Sigmoid colon (tissue), 7 donors: ENCODE measurements around the gene USP34. TPM values are rescaled to one million over a fixed set of nuclear protein-coding genes. Genes with fewer than 3 reads are reported as not detected.
"Not testable (repeated sequence)": the region's sequence is repeated elsewhere in the genome, so short reads cannot be mapped to it uniquely, and the experiment has no call there.

Source experiments
- DNase-seq: peaks from one replicate; pipeline ENCODE4 v3.0.0-alpha.2; 2019
- H3K27ac ChIP-seq, 4 donors: fragments of 200-600 bp; sonication (generic); one replicate each; pipeline ENCODE4 v1.5.1; 2016 to 2019; ENCODE audit warnings: mild to moderate bottlenecking in 1 of 4
- H3K27me3 ChIP-seq, 3 donors: fragments of 200-600 bp; sonication (generic); one replicate each; pipeline ENCODE4 v1.5.1; 2019; ENCODE audit warnings: mild to moderate bottlenecking in 1 of 3
- H3K36me3 ChIP-seq, 4 donors: fragments of 200-600 bp; sonication (generic); one replicate each; pipeline ENCODE4 v1.5.1; 2016 to 2019
- H3K4me1 ChIP-seq, 4 donors: fragments of 200-600 bp; sonication (generic); one replicate each; pipeline ENCODE4 v1.5.1; 2017 to 2019
- H3K4me3 ChIP-seq, 4 donors: fragments of 200-600 bp; sonication (generic); one replicate each; pipeline ENCODE4 v1.5.1; 2017 to 2019; ENCODE audit warnings: mild to moderate bottlenecking in 2 of 4, moderate library complexity in 1 of 4
- H3K9me3 ChIP-seq, 4 donors: fragments of 200-600 bp in 3 of 4; sonication (generic) in 3 of 4; one replicate each; pipeline versions ENCODE4 v1.5.1 to v1.6.1; 2013 to 2019
- CTCF ChIP-seq, 4 experiments: fragments of 450-650 bp in 3 of 4; fragments of 200-600 bp in 1 of 4; IDR thresholded peaks; one replicate each; pipeline ENCODE4 v1.5.1; 2016 to 2019; ENCODE audit warnings: antibody characterized with exemption in 4 of 4, mild to moderate bottlenecking in 3 of 4, moderate library complexity in 2 of 4
- EP300 ChIP-seq, 4 donors: sonication (generic); formaldehyde crosslinking; IDR thresholded peaks; one replicate each; pipeline ENCODE4 v1.6.1; 2017; ENCODE audit warnings: antibody characterized with exemption in 4 of 4
- POLR2A ChIP-seq, 2 donors: fragments of 450-650 bp; IDR thresholded peaks; one replicate each; pipeline ENCODE4 v1.6.1; 2016; ENCODE audit warnings: antibody characterized with exemption in 2 of 2, mild to moderate bottlenecking in 2 of 2, moderate library complexity in 2 of 2
- POLR2AphosphoS5 ChIP-seq, 4 donors: sonication (generic); formaldehyde crosslinking; IDR thresholded peaks; one replicate each; pipeline ENCODE4 v1.6.1; 2017; ENCODE audit warnings: antibody characterized with exemption in 4 of 4
- WGBS, 2 donors: extraction: QIAGEN DNeasy Blood & Tissue Kit; methylation state at CpG; one replicate each; pipeline ENCODE4 v1.1.7; 2013; 5-methylcytosine and 5-hydroxymethylcytosine counted together
- intact Hi-C: fragments of 100-400 bp; cut with DNase I; formaldehyde crosslinking; loops from one replicate; pipeline ENCODE4 v1.15.1; 2023
- polyA plus RNA-seq, 3 donors: library from polyadenylated mRNA; stranded (reverse); fragments of 200-250 nt; gene quantifications; one replicate each; pipeline ENCODE4 v1.2.3, GENCODE V29; 2013
- total RNA-seq, 4 donors: library from RNA; depleted of rRNA; stranded (reverse); fragments of >200 nt; gene quantifications; one replicate each; pipeline ENCODE4 v1.1.0, GENCODE V29; 2016
- donor health status: healthy with polysubstance abuse.
- donor health status: Bipolar disorder and iron deficiency.
- donor health status: healthy.

Gene USP34
- total and polyA plus RNA-seq, 7 donors, result 23.6 to 158 (median 135) TPM

DNA sequence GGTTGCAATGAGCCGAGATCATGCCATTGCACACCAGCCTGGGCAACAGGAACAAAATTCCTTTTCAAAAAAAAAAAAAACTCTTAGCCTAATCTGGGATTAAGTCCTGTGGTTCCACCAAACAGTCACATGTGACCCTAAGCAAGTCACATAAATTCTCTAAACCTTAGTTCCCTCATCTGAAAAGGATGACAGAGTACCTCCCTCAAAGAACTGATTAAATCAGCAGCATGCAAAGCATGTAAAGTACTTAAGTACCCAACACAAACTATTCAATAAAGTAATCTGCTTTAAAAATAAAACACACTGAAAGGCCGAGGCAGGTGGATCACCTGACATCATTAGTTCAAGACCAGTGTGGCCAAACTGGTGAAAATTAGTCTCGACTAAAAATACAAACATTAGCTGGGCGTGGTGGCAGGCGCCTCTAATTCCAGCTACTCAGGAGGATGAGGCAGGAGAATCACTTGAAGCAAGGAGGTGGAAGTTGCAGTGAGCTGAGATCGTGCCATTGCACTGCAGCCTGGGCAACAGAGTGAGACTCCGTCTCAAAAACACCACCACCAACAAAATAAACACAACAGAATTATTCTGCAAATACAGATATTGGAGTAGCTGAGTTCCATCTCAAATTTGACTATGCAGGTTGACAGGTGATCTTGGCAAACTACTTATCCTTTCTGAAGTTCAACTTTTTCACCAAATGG, 7.0 kb downstream of the USP34 start:
- TF ChIP-seq EP300 (IDR thresholded peaks at IDR 0.05), result no peak
- no peak for TF ChIP-seq POLR2AphosphoS5 (IDR thresholded peaks at IDR 0.05)
- no peak for TF ChIP-seq POLR2A (IDR thresholded peaks at IDR 0.05)
- no peak for TF ChIP-seq CTCF (IDR thresholded peaks at IDR 0.05)
- intact Hi-C loops, result no loop called here
- no peak overlapping the region for H3K4me3 ChIP-seq
- no peaks in the 10 kb centered on the region for H3K36me3 ChIP-seq
- H3K27me3 ChIP-seq, result no peaks in the 10 kb centered on the region
- WGBS, 2 donors, result 62 to 80% methylated on average over 7 of the region's 7 CpGs
- no peak for DNase-seq
- peaks cover 0 to 70% (median 33%) of the 10 kb centered on the region in 4 donors for H3K4me1 ChIP-seq
- H3K9me3 ChIP-seq, result no peaks in the 10 kb centered on the region
- H3K27ac ChIP-seq, result no peak overlapping the region

- Histone ChIP-seq H3K9me3 (no peaks in the 10 kb centered on the region), H3K4me3 (no peak overlapping the region), H3K27me3 (no peaks in the 10 kb centered on the region), H3K27ac (no peak overlapping the region), H3K4me1 (peaks cover 0 to 72% (median 37%) of the 10 kb centered on the region in 4 donors), H3K36me3 (no peaks in the 10 kb centered on the region)
- 92 to 93% methylated on average over 2 of the region's 2 CpGs for WGBS, 2 donors
- intact Hi-C loops, result no loop called here
- TF ChIP-seq EP300 (IDR thresholded peaks at IDR 0.05) (no peak), CTCF (IDR thresholded peaks at IDR 0.05) (no peak), POLR2A (IDR thresholded peaks at IDR 0.05) (no peak), POLR2AphosphoS5 (IDR thresholded peaks at IDR 0.05) (no peak)
- no peak for DNase-seq
Observed at GRCh38 chr2:61461404-61461803, 9.5 kb downstream of the USP34 start.

GRCh38 chr2:61460163-61460562, 10.7 kb downstream of the USP34 start:
- H3K4me1 ChIP-seq, result peaks cover 0 to 76% (median 48%) of the 10 kb centered on the region in 4 donors
- no peaks in the 10 kb centered on the region for H3K9me3 ChIP-seq
- H3K27ac ChIP-seq, result no peak overlapping the region
- no peaks in the 10 kb centered on the region for H3K27me3 ChIP-seq
- WGBS, 2 donors, result 81 to 83% methylated on average over 4 of the region's 4 CpGs
- intact Hi-C loops, result no loop called here
- no peak for DNase-seq
- H3K4me3 ChIP-seq, result no peak overlapping the region
- TF ChIP-seq EP300 (IDR thresholded peaks at IDR 0.05) (no peak), POLR2AphosphoS5 (IDR thresholded peaks at IDR 0.05) (no peak), POLR2A (IDR thresholded peaks at IDR 0.05) (no peak), CTCF (IDR thresholded peaks at IDR 0.05) (no peak)
- no peaks in the 10 kb centered on the region for H3K36me3 ChIP-seq

DNA sequence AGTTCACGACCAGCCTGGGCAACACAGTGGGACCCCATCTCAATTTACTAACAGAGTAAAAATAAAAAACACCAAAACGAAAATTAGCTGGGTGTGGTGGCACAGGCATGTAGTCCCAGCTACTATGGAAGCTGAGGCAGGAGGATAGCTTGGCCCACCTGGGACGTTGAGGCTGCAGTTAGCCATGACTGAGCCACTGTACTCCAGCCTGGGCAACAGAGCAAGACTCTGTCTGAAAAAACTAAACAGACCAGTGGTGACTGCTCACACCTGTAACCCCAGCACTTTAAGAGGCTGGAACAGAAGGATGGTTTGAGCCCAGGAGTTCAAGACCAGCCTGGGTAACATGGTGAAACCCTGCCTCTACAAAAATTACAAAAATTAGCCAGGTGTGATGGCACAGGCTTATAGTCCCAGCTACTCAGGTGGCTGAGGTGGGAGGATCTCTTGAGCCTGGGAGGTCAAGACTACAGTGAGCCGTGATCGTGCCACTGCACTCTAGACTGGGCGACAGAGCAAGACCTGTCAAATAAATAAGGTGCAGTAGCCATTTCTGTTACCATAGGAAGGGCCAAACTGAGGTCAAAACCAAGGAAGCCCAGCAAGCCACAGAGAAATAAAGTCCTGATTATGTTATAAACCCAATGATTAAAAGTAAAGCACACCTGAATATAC, 14.0 kb downstream of the USP34 start:
- Histone ChIP-seq H3K4me1 (peaks cover 0 to 55% (median 41%) of the 10 kb centered on the region in 4 donors), H3K27ac (no peak overlapping the region), H3K27me3 (no peaks in the 10 kb centered on the region), H3K9me3 (no peaks in the 10 kb centered on the region), H3K4me3 (no peak overlapping the region), H3K36me3 (no peaks in the 10 kb centered on the region)
- DNase-seq, result no peak
- 89 to 90% methylated on average over 6 of the region's 6 CpGs for WGBS, 2 donors
- intact Hi-C loops, result no loop called here
- TF ChIP-seq POLR2AphosphoS5 (IDR thresholded peaks at IDR 0.05) (no peak), EP300 (IDR thresholded peaks at IDR 0.05) (no peak)

DNA sequence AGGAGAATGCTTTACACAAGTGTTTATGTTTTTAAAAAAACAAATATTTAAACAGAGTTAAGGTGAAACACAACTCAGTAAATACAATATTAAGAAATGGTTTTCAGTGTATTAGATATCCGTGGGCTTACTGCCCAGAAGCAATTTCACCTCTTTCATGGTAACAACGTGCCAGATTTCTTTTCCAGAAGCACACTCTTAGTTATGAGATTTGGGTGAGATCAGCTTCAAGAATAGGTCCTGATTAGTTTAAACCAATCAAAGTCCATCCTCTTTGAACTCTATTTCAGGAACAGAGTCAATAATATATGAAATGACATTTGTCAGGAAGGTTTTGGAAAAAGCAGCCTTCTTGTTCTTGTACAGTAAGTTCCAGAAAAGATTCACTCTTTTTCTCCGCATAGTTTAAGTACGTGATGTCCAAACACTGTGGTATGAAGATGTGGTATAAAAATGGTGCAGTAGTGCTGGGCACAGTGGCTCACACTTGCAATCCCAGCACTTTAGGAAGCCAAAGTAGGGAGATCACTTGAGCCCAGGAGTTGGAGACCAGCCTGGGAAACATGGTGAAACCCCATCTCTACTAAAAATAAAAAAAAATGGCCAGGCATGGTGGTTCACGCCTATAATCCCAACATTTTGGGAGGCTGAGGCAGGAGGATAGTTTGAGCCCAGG, 14.7 kb downstream of the USP34 start:
- DNase-seq, result no peak
- H3K36me3 ChIP-seq, result no peaks in the 10 kb centered on the region
- no peak overlapping the region for H3K27ac ChIP-seq
- peaks cover 0 to 55% (median 41%) of the 10 kb centered on the region in 4 donors for H3K4me1 ChIP-seq
- H3K27me3 ChIP-seq, result no peaks in the 10 kb centered on the region
- no peak overlapping the region for H3K4me3 ChIP-seq
- TF ChIP-seq CTCF (IDR thresholded peaks at IDR 0.05) (no peak), EP300 (IDR thresholded peaks at IDR 0.05) (no peak), POLR2A (IDR thresholded peaks at IDR 0.05) (no peak), POLR2AphosphoS5 (IDR thresholded peaks at IDR 0.05) (no peak)
- 65 to 85% methylated on average over 5 of the region's 5 CpGs for WGBS, 2 donors
- intact Hi-C loops, result no loop called here
- H3K9me3 ChIP-seq, result no peaks in the 10 kb centered on the region

DNA sequence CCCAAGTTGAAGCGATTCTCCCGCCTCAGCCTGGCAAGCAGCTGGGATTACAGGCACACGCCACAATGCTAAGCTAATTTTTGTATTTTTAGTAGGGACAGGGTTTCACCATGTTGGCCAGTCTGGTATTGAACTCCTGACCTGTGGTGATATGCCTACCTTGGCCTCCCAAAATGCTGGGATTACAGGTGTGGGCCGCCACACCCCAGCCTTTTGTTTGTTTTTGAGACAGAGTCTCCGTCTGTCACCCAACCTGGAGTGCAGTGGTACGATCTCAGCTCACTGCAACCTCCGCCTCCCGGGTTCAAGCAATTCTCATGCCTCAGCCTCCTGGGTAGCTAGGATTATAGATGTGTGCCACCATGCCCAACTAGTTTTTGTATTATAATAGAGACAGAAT, 15.9 kb downstream of the USP34 start:
- peaks cover 0 to 46% (median 38%) of the 10 kb centered on the region in 4 donors for H3K4me1 ChIP-seq
- DNase-seq, intact Hi-C loops: not testable (repeated sequence)

More for the DNA sequence above, 15.9 kb downstream of the USP34 start:
- not testable (repeated sequence) for H3K4me3 ChIP-seq, H3K27ac ChIP-seq, H3K36me3 ChIP-seq, H3K27me3 ChIP-seq, H3K9me3 ChIP-seq
- WGBS, 2 donors, result 89 to 96% methylated on average over 8 of the region's 8 CpGs
